Cardiac muscle cell (in vitro differentiated cells and primary cell): ENCODE data around the gene CNNM1. TPM values are rescaled to one million over a fixed set of nuclear protein-coding genes. Genes with fewer than 3 reads are reported as not detected.

Source experiments
- DNase-seq, 2 donors: peaks; one replicate each; pipeline versions ENCODE4 v3.0.0 to v3.0.0-alpha.2; 2010 to 2017; ENCODE audit warnings: low read depth in 1 of 2, low spot score in 1 of 2
- H3K27ac ChIP-seq: fragments of 200-600 bp; sonication (generic); 2 replicates; pipeline ENCODE4 v1.5.1; 2016
- H3K27me3 ChIP-seq: fragments of 200-600 bp; sonication (generic); 2 replicates; pipeline ENCODE4 v1.6.0; 2016; ENCODE audit warnings: control low read depth
- H3K36me3 ChIP-seq: fragments of 200-600 bp; sonication (generic); 2 replicates; pipeline ENCODE4 v1.5.1; 2016; ENCODE audit warnings: control low read depth
- H3K4me1 ChIP-seq: fragments of 200-600 bp; sonication (generic); 2 replicates; pipeline ENCODE4 v1.8.1; 2017; ENCODE audit warnings: low read depth, mild to moderate bottlenecking, mixed run types
- H3K4me3 ChIP-seq: fragments of 200-600 bp; sonication (generic); 2 replicates; pipeline ENCODE4 v1.5.1; 2016; ENCODE audit warnings: mild to moderate bottlenecking
- H3K9me3 ChIP-seq: fragments of 200-600 bp; sonication (generic); 2 replicates; pipeline ENCODE4 v1.5.1; 2017; ENCODE audit warnings: low read depth, mild to moderate bottlenecking, control low read depth
- polyA plus RNA-seq: library from polyadenylated mRNA; unstranded; fragments of >200 nt; fragmentation: Nextera tagmentation; extraction: Ambion mirVana; gene quantifications from 2 replicates; pipeline ENCODE4 v1.2.1, GENCODE V29; 2016
- total RNA-seq: library from RNA; depleted of rRNA; stranded (reverse); fragments of >200 nt; gene quantifications from 2 replicates; pipeline ENCODE4 v1.2.3, GENCODE V29; 2016
- TF ChIP-seq, protein P1 (sequence below): IDR thresholded peaks from 2 replicates; pipeline ENCODE4 v1.5.1; 2012; ENCODE audit warnings: low read depth, mild to moderate bottlenecking, low read length

The CNNM1 gene
- total and polyA plus RNA-seq, 2 experiments from 2014 or later: 1.7 to 2.8 TPM

GRCh38 chr10:99337901-99338300 lies 8.7 kb downstream of the CNNM1 start:
- H3K4me3 ChIP-seq: no peak overlapping the region
- no peaks in the 10 kb centered on the region for H3K4me1 ChIP-seq
- DNase-seq: no peak
- peaks cover 10% of the 10 kb centered on the region for H3K27me3 ChIP-seq
- no peaks in the 10 kb centered on the region for H3K9me3 ChIP-seq
- no peaks in the 10 kb centered on the region for H3K36me3 ChIP-seq
- TF ChIP-seq, protein P1, sequence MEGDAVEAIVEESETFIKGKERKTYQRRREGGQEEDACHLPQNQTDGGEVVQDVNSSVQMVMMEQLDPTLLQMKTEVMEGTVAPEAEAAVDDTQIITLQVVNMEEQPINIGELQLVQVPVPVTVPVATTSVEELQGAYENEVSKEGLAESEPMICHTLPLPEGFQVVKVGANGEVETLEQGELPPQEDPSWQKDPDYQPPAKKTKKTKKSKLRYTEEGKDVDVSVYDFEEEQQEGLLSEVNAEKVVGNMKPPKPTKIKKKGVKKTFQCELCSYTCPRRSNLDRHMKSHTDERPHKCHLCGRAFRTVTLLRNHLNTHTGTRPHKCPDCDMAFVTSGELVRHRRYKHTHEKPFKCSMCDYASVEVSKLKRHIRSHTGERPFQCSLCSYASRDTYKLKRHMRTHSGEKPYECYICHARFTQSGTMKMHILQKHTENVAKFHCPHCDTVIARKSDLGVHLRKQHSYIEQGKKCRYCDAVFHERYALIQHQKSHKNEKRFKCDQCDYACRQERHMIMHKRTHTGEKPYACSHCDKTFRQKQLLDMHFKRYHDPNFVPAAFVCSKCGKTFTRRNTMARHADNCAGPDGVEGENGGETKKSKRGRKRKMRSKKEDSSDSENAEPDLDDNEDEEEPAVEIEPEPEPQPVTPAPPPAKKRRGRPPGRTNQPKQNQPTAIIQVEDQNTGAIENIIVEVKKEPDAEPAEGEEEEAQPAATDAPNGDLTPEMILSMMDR: no peak
- no peak overlapping the region for H3K27ac ChIP-seq

DNA sequence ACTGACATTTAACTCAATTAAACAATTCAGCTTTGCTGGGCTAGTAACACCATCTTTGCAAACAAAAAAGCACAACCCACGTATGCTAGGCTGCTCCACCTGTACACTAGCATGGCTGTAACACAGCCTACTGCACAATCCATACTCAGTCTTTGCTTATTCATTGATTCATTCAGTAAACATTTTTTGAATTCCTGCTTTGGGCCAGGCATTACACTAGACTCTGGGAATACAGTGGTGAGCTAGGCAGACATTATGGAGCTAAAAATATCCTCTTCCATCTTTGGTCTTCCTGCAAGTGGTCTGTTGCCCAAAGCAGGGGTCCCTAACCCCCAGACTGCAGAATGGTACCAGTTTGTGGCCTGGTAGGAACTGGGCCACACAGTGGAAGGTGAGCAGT lies 9.9 kb downstream of the CNNM1 start:
- Histone ChIP-seq H3K4me1 (no peaks in the 10 kb centered on the region), H3K9me3 (no peaks in the 10 kb centered on the region), H3K27ac (no peak overlapping the region), H3K4me3 (no peak overlapping the region), H3K36me3 (no peaks in the 10 kb centered on the region), H3K27me3 (peaks cover 7% of the 10 kb centered on the region)
- TF ChIP-seq, protein P1: no peak
- no peak for DNase-seq

DNA sequence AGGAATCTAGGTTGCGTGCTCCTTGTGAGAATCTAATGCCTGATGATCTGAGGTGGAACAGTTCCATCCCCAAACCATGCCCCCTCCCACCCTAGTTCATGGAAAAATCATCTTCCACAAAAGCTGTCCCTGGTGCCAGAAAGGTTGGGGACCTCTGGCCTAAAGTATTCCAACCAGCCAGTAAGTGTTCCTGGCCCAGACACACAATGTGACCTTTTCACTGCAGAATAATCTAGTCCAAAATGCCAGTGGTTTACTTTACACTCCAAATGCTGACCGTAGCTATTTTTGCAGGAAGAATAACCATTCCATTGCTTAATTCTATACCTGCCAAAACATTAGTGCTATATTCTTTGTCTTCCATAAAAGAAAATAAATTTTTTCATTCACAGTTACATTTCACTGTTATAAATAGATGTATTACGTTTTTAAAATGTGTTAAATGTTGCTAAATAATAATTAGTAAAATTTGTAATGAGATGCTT lies 10.4 kb downstream of the CNNM1 start:
- Histone ChIP-seq H3K36me3 (no peaks in the 10 kb centered on the region), H3K4me3 (no peak overlapping the region)

DNA sequence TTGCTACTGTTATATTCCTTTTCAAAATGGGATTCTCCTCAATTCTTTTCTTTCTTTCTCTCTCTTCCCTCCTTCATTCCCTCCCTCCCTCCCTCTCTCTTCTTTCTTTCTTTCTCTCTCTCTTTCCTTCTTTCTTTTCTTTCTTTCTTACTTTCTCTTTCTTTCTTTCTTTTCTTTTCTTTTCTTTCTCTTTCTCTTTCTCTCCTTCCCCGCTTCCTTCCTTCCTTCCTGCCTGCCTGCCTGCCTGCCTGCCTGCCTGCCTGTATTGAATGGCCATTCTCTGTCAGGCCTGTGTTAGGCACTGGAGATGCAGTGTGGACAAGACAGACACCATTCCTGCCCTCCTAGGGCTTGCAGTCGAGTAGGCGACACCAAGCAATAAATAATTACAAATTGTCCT lies 11.5 kb downstream of the CNNM1 start:
- TF ChIP-seq, protein P1: no peak
- no peak for DNase-seq
- H3K27me3 ChIP-seq: no peaks in the 10 kb centered on the region

More for the DNA sequence above, 10.4 kb downstream of the CNNM1 start:
- Histone ChIP-seq H3K4me1 (no peaks in the 10 kb centered on the region), H3K9me3 (no peaks in the 10 kb centered on the region), H3K27me3 (peaks cover 5% of the 10 kb centered on the region), H3K27ac (no peak overlapping the region)
- TF ChIP-seq, protein P1: no peak
- no peak for DNase-seq

GRCh38 chr10:99341248-99341647 lies 12.1 kb downstream of the CNNM1 start:
- no peaks in the 10 kb centered on the region for H3K9me3 ChIP-seq
- H3K36me3 ChIP-seq: no peaks in the 10 kb centered on the region
- no peak overlapping the region for H3K4me3 ChIP-seq
- DNase-seq: no peak
- no peaks in the 10 kb centered on the region for H3K27me3 ChIP-seq
- H3K27ac ChIP-seq: no peak overlapping the region
- no peaks in the 10 kb centered on the region for H3K4me1 ChIP-seq
- TF ChIP-seq, protein P1: no peak

More for the DNA sequence above, 11.5 kb downstream of the CNNM1 start:
- H3K36me3 ChIP-seq: no peaks in the 10 kb centered on the region
- no peaks in the 10 kb centered on the region for H3K4me1 ChIP-seq
- H3K9me3 ChIP-seq: no peaks in the 10 kb centered on the region
- no peak overlapping the region for H3K27ac ChIP-seq
- H3K4me3 ChIP-seq: no peak overlapping the region
